Measurements from ENCODE around the gene DPM2. TPM values are rescaled to one million over a fixed set of nuclear protein-coding genes. Genes with fewer than 3 reads are reported as not detected.

DPM2 gene
- polyA plus RNA-seq, 2 of the 4 experiments (the other 2 are of a cell fraction), result 41.9 to 45.9 TPM

DNA sequence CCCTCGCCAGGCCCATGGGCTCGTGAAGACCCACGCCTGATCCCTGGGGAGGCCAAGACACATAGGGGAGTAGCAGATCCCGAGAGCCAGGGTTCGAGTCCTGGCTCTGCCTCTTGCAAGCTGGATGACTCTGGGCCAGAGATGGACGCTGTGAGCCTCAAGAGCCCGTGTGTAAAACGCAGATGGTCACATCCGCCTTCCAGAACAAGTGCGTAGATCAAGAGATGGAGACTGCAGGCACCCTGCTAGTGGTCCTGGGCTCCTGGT, 29.1 kb downstream of the DPM2 start (continued):
- no peak for TF ChIP-seq BCL3 (IDR thresholded peaks at IDR 0.05)
- no peak for TF ChIP-seq CBX2 (IDR thresholded peaks at IDR 0.05; ENCODE audit: borderline replicate concordance, low read depth)
- TF ChIP-seq MAZ (IDR thresholded peaks at IDR 0.05; ENCODE audit: borderline replicate concordance, low read depth, low read length), result no peak
- TF ChIP-seq CBX8 (IDR thresholded peaks at IDR 0.05), result no peak
- no peak for TF ChIP-seq HEYL (CRISPR knock-in tag; IDR thresholded peaks at IDR 0.05)

DNA sequence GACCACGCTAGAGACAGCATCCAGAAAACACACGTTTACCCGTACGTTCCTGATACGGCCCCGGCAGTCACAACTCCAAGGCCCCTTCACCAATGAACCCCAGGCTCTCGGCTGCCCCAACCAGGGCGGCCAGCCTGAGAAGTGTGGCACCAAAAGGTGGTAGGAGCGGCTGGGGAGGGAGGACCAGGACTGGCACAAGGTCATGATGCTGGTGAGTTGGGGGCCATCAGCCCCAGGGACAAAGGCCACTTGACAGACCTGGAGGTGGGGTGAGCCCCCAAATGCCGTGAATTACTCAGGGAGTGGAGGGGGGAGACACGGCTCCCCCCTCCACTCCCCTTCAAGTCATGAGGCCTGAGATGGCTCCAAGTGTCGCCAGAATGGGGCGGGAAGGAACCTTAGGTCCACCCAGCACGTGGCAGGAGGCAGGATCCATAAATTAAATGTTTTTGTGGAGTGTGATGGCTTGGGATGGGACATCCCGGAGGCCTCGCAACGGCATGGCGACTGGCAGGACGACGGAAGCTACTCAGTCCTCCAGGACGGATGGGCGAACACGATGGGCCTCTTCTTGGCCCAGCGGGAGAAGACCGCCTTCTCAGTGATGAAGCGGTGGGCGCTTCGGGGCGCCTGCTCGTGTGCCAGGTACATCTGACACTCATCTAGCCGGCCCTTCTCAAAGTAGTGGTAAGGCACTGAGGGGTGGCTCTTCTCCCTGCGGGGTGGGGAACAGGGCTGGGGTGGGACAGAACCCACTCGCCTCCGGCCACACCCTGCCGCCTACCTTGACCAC, 29.6 kb downstream of the DPM2 start:
- Histone ChIP-seq H3K4me3 (no peak overlapping the region), H3K4me2 (no peak overlapping the region), H3K9me3 (no peaks in the 10 kb centered on the region), H3K4me1 (peaks cover 17% of the 10 kb centered on the region), H3K27ac (no peak overlapping the region)
- ChIA-PET POLR2A (no interaction called here), CTCF (interaction anchor here (1.0 to 3.0 kb wide), 3 partner anchors 13 to 63 kb away, joined by 3 to 21 read pairs (median 4); no protein-coding TSS in a partner anchor)
- FAIRE-seq (no peak), ATAC-seq (no peak), DNase-seq (ENCODE audit: low read depth in 1 of 2, low spot score in 1 of 2) (no peak)
- 89% methylated on average over 34 of the region's 35 CpGs for WGBS (ENCODE audit: missing lambda C conversion rate)
- TF ChIP-seq ZFP36 (IDR thresholded peaks at IDR 0.05; ENCODE audit: borderline replicate concordance, partially characterized antibody) (no peak), POLR2AphosphoS2 (conservative IDR thresholded peaks at IDR 0.05; ENCODE audit: low read length) (no peak), KDM5A (IDR thresholded peaks at IDR 0.05) (no peak), EHF (CRISPR knock-in tag; IDR thresholded peaks at IDR 0.05) (no peak), FOSL2 (IDR thresholded peaks at IDR 0.05) (no peak), FOSL2 (CRISPR knock-in tag; IDR thresholded peaks at IDR 0.05) (no peak)
- TF ChIP-seq, protein P1, sequence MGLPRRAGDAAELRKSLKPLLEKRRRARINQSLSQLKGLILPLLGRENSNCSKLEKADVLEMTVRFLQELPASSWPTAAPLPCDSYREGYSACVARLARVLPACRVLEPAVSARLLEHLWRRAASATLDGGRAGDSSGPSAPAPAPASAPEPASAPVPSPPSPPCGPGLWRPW (IDR thresholded peaks at IDR 0.05), result no peak

DNA sequence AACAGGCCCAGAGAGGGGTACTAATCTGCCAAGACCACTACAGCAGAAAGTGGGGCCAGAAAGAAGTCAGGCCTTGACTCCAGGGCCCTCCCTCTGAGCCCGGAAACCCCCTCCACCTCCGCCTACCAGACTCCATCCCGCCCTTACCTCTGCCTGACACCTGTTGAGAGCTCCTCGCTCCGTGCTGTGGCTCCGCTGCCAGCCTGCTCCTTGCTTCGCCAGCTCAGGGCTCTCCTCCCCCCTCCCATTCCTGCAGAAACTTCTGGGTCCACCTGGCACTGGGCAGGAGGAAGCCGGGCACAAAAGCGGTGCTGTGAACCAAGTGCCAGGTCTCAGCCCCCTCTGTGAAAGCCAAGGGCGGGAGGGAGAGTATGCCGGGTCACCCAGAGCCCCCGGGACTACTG, 31.9 kb downstream of the DPM2 start:
- ATAC-seq (no peak), FAIRE-seq (no peak), DNase-seq (ENCODE audit: low read depth in 1 of 2, low spot score in 1 of 2) (no peak)
- ChIA-PET POLR2A (no interaction called here), CTCF (interaction anchor here (1.3 kb wide), 1 partner anchor 15 kb away, joined by 5 read pairs; no protein-coding TSS in a partner anchor)
- TF ChIP-seq SMC3 (IDR thresholded peaks at IDR 0.05) (no peak), CBX8 (IDR thresholded peaks at IDR 0.05) (no peak), KDM5A (IDR thresholded peaks at IDR 0.05) (no peak), GATA3 (IDR thresholded peaks at IDR 0.05; ENCODE audit: borderline replicate concordance) (no peak), USF2 (IDR thresholded peaks at IDR 0.05) (no peak), CHD4 (IDR thresholded peaks at IDR 0.05; ENCODE audit: borderline replicate concordance) (no peak)
- TF ChIP-seq, protein P2, sequence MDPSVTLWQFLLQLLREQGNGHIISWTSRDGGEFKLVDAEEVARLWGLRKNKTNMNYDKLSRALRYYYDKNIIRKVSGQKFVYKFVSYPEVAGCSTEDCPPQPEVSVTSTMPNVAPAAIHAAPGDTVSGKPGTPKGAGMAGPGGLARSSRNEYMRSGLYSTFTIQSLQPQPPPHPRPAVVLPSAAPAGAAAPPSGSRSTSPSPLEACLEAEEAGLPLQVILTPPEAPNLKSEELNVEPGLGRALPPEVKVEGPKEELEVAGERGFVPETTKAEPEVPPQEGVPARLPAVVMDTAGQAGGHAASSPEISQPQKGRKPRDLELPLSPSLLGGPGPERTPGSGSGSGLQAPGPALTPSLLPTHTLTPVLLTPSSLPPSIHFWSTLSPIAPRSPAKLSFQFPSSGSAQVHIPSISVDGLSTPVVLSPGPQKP (IDR thresholded peaks at IDR 0.05; ENCODE audit: low read depth, low read length), result no peak
- TF ChIP-seq, protein P3, sequence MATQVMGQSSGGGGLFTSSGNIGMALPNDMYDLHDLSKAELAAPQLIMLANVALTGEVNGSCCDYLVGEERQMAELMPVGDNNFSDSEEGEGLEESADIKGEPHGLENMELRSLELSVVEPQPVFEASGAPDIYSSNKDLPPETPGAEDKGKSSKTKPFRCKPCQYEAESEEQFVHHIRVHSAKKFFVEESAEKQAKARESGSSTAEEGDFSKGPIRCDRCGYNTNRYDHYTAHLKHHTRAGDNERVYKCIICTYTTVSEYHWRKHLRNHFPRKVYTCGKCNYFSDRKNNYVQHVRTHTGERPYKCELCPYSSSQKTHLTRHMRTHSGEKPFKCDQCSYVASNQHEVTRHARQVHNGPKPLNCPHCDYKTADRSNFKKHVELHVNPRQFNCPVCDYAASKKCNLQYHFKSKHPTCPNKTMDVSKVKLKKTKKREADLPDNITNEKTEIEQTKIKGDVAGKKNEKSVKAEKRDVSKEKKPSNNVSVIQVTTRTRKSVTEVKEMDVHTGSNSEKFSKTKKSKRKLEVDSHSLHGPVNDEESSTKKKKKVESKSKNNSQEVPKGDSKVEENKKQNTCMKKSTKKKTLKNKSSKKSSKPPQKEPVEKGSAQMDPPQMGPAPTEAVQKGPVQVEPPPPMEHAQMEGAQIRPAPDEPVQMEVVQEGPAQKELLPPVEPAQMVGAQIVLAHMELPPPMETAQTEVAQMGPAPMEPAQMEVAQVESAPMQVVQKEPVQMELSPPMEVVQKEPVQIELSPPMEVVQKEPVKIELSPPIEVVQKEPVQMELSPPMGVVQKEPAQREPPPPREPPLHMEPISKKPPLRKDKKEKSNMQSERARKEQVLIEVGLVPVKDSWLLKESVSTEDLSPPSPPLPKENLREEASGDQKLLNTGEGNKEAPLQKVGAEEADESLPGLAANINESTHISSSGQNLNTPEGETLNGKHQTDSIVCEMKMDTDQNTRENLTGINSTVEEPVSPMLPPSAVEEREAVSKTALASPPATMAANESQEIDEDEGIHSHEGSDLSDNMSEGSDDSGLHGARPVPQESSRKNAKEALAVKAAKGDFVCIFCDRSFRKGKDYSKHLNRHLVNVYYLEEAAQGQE (IDR thresholded peaks at IDR 0.05), result no peak
- Histone ChIP-seq H3K9me3 (no peaks in the 10 kb centered on the region), H3K4me2 (no peak overlapping the region), H3K27ac (no peak overlapping the region), H3K4me3 (no peak overlapping the region), H3K4me1 (peaks cover 19% of the 10 kb centered on the region)
- WGBS (ENCODE audit: missing lambda C conversion rate), result 95% methylated on average over 12 of the region's 12 CpGs

All from A549 (cell line).